Umbilical cord (tissue), 2 donors: ENCODE data around the gene SKI. TPM values are rescaled to one million over a fixed set of nuclear protein-coding genes. Genes with fewer than 3 reads are reported as not detected.
A peak's percentile ranks its signal among the peaks of the same experiment; 100 is the strongest.

ENCODE experiments used
- DNase-seq: peaks from one replicate; pipeline ENCODE4 v3.0.0-alpha.2; 2015; ENCODE audit warnings: low spot score
- total RNA-seq: library from RNA; depleted of rRNA; stranded (reverse); fragments of >200 nt; gene quantifications from one replicate; pipeline ENCODE4 v1.2.3, GENCODE V29; 2014; ENCODE audit warnings: low replicate concordance; ENCODE audit not compliant: insufficient read depth

Gene SKI
- total RNA-seq, 1 donor from 2014 or later: 29.6 TPM

DNA sequence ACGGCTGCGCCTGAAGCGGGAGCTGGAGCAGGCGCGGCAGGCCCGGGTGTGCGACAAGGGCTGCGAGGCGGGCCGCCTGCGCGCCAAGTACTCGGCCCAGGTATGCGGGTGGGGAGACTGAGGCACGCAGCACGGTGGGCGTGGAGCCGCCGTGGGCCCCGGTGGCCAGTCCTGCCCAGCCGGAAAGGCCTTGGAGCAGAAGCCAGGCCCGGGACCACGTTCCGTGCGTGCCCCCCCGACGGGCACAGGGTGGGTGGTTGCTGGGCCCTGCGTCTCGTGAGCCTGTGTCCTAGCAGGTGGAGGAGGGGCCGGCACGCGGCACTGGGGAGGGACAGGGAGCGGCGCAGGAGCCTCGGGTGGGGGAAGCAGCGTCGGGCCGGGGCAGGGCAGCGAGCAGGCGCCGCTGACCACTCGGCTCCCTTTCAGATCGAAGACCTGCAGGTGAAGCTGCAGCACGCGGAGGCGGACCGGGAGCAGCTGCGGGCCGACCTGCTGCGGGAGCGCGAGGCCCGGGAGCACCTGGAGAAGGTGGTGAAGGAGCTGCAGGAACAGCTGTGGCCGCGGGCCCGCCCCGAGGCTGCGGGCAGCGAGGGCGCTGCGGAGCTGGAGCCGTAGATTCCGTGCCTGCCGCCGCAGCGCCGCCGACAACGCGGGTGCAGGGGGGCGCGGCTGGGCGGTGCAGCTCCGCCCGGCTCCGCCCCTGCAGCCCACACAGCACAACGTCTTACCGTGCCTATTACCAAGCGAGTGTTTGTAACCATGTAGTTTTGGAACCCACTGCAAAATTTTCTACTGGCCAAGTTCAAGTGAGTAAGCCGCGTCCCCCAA is 78.2 kb downstream of the SKI start:
- DNase-seq: no peak

DNA sequence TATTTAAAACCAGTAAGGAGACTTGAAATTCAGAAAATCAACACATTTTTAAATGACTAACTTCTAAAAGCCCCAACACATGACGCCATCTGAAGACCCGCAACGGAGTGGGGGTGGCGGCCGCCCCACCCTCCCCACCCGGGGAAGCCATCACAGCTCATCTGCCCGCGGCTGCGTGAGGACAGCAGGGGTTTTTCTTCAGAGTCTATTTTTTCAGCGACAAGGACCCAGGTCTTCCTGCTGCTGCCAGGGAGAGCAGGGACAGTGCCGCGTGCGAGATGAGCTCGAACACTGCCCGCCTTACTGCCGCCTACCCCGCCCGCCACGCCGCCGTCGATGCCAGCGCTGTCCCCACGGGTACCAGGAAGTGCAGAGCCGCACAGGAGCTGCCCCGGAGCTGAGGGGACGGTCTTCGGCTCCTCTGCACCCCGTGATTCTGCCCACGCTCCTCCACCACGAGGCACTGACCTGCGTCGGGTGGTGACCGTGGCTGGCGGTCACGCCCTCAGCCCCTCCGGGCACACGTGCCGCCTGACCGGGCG is 79.0 kb downstream of the SKI start:
- DNase-seq: no peak

DNA sequence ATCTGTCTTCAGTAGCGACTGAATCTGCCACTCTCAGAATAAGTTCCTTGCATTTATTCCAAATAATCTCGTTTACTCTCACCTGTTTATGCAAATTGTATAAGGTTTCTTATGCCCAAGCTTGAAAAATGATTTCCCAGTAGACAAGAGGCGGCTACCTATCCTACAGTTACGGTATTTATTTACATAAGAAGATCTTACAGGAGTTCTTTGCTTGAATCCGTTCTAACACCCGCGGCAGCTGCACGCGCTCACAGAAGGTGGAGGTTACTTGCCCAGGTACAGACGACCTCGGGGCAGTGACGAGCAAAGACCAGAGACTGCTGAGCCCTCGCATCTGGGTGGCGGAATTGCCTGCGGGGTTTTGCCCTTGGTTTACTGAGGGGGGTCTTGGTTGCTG is 79.9 kb downstream of the SKI start:
- DNase-seq: no peak

DNA sequence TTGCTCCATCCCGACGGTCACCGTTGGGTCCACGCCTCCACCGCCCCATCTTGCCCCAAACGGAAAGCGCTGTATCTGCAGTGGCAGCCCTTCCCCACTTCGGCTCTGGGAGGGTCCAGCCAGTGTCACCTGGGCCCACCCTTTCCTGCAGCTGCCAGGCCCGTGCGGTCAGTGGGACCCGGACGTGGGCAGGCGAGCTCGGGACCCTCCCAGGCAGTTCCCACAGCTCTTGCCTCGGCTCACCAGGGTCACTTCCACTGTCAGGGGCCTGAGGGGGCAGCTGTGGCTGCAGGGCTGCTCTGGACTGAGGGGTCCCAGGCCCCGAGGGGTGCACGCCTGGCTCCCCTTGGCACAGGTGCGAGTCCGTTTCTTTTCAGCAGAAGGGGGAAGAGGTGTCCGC is 80.7 kb downstream of the SKI start:
- no peak for DNase-seq

DNA sequence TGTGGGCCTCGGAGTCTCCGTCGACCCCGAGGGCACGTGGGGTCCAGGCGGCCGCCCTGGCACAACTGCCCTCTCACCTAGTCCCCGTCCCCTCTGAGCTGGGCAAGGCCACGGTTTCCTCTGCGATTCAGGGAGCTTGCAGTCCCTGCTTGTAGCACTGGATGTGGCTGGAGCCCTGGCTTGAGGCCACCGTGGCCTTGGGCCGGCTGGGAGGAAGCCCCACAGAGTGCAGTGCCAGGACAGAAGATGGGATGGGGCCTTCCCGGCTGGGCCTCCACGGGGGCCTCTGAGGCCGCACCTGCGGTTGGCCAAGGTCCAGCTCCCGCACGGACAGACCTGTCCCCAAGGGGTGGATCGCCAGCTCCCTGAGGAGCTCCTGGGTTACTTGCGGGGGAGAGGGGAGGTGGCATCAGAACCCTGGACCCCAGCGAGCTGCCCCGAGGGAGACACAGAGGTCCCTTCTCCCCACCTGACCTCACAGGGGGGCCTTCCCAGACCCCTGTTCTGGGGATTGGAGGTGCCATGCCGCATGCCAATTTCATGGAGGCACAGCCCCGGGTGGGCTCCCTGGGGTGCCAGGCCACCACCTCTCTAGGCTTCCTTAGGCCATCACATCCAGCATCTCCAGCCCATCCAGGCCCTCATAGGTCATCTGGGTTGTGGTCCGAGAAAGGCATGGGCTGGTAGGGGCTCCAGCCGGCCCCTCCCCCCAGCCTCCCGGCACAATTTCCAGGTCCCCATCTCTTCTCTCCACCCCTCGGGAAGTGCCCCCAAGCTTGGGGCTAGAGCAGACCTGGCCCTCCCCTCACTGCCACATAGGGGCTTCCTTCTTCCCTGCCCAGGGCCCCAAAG is 82.4 kb downstream of the SKI start:
- no peak for DNase-seq

DNA sequence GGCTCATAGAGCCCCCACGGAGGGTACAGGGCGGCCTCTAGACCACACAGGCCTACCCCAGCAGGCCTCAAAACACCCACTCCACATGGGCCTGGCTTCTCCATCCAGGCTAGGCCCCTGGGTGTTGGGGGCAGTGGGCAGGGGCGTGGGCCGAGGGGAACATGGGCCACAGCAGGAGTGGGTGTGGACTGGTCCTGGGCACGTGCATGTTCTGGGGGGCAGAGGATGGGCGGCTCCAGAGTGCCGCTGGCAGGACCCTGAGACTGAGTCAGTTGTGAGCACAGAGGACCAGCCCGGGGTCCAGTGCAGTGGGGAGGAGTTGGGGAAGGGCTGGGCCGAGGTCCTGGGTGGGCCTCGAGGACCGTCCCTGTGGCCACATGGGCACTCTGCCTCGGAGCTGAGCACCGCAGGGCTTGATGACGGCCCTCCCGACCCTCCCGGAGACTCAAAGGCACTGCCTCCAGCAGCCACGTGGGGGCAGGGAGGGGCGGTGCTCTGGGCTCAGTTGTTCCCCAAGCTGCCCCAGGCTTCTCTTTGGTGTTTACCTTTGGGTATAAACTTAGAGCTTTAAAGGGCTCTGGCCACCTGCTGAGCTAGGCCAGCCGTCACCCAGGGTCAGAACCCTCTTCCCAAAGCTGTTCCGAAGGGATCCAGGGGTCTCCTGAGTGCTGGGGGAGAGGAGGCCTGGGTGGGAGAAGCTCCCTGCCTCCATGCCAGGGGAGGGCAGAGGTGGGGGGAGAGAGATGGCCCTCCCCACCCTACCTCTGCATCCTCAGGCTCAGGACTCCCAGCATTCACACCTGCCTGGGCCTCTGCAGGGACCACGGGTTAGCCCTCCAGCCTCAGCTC is 83.3 kb downstream of the SKI start:
- peak; percentile 68 for DNase-seq

DNA sequence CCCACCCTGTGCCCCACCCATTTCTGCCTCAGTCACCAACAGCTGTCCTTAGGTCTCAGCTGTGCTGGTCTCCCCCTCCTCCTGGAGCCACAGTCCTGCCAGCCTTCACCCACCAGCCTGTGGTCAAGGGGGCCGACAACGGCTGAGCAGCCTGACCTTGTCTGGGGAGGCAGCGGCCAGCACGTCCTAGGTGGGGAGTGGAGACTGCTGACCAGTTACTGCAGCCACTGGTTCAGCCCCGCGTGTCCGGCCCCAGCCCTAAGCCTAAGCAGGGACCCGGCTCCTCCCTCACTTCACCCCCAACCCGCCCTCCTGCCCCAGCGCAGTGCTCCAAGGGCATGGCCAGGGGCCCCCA is 84.0 kb downstream of the SKI start:
- DNase-seq: no peak

DNA sequence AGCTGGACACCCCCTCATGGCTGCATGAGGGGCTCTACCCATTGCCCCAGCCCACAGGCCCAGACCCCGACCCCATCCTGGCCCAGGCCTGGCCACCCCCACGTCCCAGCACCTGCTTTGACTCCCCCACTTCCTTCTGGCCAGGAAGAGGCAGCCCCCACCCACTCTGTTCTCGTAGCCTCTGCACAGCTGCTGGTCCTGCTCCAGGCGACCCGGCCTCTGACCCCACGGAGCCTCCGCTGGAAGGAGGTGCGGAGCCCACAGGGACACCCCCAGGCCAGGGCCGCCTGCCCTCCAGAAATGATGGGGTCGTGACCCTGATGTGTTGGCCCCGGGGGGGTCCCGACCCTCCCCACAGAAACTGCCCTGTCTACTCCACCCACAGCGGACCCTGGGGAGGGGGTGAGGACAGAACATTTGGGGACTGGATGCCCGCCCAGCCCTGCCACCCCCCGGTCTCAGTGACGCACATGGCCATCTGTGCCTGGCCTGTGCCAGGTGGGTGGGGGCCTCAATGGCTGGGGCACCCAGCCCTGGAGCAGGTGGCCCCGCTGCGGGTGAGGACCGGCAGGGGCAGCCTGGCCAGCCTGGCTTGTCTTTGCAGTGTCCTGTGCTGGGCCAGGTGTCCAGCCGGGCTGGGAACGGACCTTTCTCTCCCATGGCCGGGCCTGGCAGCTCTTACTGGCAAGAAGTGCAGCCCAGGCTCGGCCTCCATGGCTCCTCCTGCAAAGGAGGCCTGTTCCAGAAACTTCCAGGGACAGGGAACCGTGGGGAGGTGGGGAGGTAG is 84.6 kb downstream of the SKI start:
- no peak for DNase-seq

DNA sequence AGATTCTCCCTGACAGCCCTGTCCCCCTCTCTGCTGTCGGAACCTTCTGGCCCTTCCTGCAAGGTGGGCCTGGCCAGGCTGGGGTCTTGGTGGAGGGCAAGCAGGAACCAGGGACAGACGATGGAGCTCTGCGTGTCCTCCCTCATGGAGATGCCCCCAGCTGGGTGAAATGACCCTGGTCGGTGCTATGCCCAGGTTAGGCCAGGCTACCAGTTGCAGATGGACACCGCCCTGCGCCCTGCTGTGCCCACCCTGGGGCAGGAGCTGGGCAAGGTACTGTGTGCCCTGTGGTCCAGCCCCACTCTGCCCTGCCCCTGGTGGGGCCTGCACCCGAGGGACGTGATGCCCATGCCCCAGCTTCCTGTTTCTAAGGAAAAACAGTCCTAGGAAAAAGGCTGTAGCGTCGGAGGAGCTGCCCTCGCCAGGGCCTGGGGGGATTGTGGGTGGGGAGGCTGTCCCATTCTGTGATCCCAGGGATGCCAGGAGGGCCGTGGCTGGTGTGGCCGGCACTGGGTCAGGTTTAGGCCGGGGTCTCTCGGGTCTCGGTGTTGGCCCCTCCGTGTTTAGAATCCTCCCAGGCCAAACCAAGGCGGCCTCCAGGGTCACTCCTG is 85.6 kb downstream of the SKI start:
- DNase-seq: no peak

DNA sequence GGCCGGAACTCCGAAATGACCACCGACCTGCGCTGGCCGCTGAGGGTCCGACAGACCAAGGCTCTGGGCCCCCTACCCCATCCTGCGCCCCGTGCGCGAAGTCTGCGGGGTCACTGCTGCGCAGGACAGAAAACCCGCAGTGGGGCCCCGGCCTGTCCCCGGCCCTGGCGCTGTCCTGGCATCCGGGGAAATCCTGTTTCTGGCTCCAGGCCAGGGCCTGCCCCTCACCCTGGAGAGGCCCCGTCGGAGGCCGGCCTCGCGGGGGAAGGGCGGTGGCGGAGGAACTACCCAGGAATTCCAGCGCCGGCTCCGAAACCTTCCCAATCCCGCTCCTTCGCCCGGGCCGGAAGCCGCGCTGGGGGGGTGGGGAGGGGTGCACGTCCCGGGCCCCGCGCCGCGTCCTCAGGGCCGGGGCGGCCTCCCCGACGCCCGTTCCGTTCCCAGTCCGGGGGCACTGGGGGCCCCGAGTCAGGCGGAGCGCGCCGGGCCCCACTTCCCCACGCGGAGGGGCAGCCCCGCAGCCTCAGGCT is 86.2 kb downstream of the SKI start:
- peak; percentile 89 for DNase-seq

DNA sequence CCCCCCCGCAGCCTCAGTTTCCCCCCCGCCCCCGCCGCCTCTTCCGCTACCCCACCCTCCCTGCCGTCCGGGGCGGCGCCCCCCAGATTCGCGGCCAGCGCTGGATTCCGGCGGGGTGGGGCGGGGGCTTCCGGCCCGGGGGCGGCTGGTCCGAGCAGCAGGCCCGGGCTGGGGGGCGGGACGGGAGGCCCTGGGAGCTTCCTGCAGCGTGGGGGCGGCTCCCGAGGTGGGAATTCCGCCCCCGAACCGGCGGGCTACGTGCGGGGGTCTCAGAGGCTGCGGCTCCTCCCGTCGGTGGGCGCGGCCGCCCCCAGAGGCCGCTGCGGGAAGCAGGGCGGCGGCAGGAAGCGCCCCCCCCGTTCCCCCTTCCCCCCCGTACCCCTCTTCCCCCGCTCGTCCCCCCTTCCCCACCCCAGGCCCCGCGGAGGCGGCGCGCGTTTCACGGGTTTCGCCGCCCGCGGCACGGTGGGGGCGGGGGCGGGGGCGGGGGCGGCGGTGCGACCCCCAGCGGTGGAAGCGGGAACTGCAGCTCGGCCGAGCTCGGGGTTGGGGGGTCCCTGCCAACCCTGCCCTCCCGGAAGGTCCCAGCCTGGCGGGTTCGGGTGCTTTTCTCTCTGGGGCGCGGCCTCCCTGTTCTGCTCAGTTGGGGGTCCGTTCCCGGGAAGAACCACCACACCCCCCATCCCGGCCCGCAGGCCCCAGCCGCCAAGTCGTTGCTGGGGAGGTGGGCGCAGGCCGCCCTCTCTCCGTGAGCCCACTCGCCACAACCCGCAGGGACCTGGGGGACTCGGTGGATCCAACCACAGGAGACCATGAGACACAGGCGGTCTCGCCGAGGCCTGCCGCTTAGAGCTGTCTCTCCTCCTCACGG is 86.9 kb downstream of the SKI start:
- peak; percentile 87 for DNase-seq

DNA sequence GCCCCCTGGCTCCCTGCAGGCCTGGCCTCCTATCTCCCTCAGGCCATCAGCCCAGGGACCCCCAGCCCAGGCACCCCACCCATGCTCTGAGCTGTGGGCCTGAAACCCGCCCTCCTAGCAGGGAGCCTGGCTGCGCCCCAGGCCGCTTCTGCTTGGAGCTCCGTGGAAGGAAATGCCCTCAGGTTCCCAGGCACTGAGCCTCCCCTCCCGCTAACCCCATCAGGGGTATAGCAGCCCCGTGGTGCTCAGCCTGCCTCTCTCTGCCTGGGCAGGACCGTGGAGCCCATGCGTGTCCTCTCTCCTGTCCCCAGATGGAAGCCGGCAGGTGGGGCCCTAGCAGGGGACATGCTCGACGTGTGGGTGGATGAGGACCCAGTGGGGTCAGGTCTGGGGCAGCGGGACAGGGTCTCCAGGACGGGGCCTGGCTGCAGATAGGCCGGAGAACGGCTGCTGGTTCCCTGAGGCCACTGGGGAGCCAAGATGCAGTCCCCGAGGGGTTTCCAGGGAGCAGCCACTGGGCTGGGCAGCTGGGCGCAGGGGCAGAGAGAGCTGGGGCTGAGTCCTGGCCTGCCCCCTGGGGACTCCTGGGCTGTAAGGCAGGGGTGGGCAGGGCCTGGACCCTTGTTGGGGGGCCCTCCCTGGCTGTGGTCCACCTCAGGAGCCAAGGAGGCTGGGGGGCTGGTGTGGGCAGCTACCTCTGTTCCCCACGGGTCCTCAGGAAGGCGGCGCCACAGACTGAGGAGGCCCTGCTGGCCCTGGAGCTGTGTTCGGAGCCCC is 87.7 kb downstream of the SKI start:
- peak; percentile 35 for DNase-seq

DNA sequence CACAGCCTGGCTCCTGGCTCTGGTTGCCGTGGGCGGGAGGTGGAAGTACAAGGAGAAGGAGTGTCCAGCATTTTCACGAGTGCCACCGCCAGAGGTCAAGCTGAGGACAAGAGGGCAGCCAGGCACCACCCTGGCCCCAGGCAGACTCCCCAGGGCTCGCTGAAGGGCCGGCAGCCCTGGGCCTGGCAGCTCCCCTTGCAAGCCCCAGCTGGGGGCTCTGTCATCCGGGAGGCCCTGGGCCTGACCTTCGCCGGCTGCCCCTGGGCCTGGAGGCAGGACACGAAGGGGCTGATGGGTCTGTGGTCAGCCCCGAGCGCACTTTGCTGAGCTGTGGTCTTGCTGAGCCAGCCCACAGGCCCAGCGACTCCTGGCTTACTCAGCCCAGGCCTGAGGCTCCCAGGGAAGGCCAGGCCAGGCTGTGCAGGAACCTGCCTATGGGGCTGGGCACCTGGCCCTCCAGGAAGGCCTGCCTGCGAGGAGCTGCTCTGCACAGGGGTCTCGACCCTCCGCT is 88.4 kb downstream of the SKI start:
- DNase-seq: no peak

DNA sequence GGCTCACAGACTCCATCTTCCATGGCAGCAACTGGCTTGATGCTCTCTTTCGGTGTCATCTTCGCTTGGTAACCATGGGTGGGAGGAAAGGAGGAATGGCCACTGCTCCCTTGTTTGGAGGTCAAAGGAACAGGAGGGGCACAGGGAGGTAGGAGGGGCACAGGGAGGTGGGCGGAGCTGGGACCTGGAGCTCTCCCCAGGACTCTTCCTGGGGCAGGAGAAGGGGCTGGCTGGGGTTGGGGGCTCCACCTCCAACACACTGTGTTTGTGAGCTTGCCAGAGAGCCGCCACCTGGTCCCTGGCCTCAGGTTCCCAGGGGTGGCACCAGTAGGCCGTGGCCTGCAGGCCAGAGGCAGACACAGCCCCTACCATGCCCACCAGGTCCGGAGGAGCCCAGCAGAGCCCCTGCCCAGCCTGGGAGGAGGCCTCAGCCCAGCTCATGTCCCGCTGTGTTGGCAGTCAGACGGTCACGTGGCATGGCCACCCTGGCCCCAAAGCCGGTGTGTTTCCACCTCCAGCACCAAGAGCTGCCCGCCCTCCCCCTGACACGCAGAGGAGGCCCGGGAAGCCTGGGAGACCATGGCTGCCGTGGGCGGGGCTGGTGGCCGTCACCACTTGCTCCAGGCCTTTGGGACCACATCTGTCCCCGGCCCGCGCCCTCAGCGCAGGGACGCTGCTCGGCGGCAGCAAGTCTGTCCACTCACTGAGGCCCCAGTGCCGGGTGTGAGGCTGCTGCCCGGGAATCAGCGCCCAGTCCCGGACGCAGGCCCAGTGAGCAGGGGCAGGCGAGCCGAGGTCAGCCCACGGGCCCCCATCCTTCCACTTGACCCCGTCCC is 89.3 kb downstream of the SKI start:
- no peak for DNase-seq

DNA sequence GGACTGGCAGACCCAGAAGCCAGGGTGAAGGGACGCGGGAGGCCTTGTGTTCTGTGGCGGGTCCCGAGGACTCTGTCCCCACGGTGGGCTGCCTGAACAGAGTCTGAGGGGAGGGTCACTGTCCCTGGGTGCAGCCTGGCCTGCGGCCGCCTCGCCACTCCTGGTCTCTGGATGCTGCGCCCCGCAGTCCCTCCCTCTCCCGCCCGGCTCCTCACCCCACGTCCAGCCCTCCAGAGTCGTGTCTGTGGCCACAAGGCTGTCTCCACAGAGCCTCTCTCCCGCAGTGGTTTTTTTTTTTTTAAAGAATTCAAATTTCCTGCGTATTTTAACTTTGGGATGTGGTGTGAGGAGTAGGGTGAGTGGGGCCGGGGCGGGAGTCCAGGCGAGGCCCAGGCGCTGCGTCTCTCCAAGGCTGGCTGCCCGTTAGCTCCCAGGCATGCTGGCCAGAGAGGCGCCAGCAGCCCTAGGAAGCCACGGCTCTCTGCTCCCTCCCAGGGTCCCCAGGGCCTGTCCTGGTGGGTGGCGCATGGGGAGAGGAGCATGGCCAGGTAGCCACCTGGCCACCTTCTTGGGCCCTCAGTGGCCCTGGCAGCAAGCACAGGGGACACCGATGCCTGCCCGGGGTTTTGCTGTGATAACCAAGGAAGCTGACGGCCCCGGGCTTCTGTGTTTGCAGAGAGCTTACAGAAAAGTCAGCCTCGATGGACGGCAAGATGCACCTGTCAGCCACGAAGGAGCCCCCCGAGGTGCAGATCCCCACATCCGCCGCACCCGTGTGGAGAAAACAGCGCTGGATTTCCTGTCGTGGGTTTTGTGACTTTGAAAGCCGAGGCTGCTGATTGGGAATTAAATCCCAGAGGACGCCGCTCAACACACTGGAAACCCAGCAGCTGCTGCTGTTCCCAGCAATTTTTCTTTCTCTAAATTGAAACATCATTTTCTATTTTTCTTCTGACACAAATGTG is 90.5 kb downstream of the SKI start:
- DNase-seq: peak; percentile 31

DNA sequence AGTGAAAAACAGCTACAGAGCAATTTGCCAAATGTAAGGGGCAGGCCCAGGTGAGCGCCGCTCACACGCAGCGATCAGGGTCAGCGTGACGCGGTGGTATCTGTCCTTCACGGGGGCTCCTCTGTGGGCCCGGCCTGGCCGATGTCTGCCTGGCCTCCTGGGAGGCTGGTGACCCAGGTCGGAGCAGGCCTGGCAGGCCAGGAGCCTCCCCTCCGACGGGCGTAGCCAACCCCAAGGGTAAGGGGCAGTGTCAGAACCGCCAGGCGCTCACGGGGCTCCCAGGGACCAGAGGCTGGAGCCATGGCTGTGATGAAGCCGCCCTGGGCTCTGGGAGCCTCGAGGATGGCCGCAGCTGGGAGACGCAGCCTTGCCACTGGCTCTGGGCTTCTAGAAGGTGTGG is 91.2 kb downstream of the SKI start:
- DNase-seq: no peak
